Measurements from ENCODE around the gene C16orf96. TPM values are rescaled to one million over a fixed set of nuclear protein-coding genes. Genes with fewer than 3 reads are reported as not detected.
A peak's percentile ranks its signal among the peaks of the same experiment; 100 is the strongest.

C16orf96 gene
- total RNA-seq, 1 experiment from 2014 or later = not detected

- Histone ChIP-seq H3K27ac (no peak overlapping the region), H3K9me3 (replicated peaks) (0 out of 2 replicates have a peak, but pooled peaks cover 4% of the 10 kb centered on the region), H3K4me1 (replicated peaks) (no peaks in the 10 kb centered on the region), H3K27me3 (replicated peaks) (no peaks in the 10 kb centered on the region), H3K4me3 (no peak overlapping the region), H3K36me3 (peaks cover 23% of the 10 kb centered on the region)
- no peak for DNase-seq (ENCODE audit: low read depth in 1 of 2, low spot score in 2 of 2)
These were observed 77.9 kb downstream of the C16orf96 start for GRCh38 chr16:4633910-4634635.

GRCh38 chr16:4634768-4635167, 78.6 kb downstream of the C16orf96 start:
- H3K27me3 ChIP-seq (replicated peaks) = no peaks in the 10 kb centered on the region
- H3K36me3 ChIP-seq = peaks cover 23% of the 10 kb centered on the region
- H3K27ac ChIP-seq = no peak overlapping the region
- H3K4me3 ChIP-seq = no peak overlapping the region
- no peaks in the 10 kb centered on the region for H3K4me1 ChIP-seq (replicated peaks)
- H3K9me3 ChIP-seq (replicated peaks) = 0 out of 2 replicates have a peak, but pooled peaks cover 4% of the 10 kb centered on the region
- DNase-seq (ENCODE audit: low read depth in 1 of 2, low spot score in 2 of 2) = no peak

DNA sequence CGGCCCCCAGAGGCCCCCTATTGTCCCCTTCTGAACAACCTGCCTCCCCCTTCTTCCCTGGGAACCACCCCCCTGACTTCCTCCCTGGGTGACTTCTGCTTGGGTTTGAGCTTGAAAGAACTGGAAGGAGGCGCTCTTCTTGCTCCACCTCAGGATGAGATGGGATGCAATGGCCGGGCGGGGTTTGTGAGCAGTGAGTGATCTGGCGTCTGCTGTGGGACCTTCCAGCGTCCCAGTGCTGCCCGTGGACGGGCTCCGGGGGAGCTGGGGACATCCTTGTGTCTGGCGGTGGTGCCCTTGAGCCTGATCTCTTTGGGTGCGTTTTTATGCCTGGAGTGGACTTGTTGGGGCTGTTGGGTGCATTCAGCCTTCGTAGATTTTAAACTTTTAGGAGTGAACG, 80.1 kb downstream of the C16orf96 start:
- no peak overlapping the region for H3K4me3 ChIP-seq
- peaks cover 21% of the 10 kb centered on the region for H3K36me3 ChIP-seq
- H3K27ac ChIP-seq = no peak overlapping the region
- 0 out of 2 replicates have a peak, but pooled peaks cover 2% of the 10 kb centered on the region for H3K9me3 ChIP-seq (replicated peaks)
- H3K27me3 ChIP-seq (replicated peaks) = no peaks in the 10 kb centered on the region
- peak in 1 of 2 experiments; percentile 42 for DNase-seq (ENCODE audit: low read depth in 1 of 2, low spot score in 2 of 2)
- no peaks in the 10 kb centered on the region for H3K4me1 ChIP-seq (replicated peaks)

DNA sequence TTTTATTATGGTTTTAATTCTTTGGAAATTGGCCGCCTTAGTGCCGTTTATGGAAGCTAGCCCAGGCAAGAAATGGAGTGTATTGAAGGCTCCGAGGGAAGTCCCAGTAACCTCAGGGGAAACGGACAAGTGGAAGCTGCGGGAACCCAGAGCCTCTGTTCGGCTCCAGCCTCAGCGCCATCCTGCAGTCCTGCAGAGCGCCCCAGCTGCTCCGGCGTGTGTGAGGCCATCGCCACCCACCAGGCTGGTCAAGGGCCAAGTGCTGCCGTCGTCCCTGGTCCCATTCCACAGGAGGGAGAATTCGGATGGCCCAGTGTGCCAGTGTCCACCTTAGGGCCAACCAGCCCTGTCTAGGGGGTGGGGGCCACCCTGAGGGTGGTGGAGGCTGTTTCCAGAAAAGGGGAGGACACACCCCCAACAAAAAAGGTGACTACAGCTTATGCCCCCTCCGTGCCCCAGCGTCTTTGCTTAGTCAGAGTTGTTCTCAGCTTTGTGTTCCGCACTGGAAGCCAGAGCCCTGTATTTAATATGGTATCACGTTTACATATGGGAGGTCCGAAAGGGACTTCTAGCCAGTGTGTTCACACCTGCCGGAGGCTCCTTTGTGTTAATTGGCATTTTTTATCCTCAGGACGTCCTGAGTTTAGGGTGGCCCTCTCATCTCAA, 81.5 kb downstream of the C16orf96 start:
- no peak for DNase-seq (ENCODE audit: low read depth in 1 of 2, low spot score in 2 of 2)
- H3K9me3 ChIP-seq (replicated peaks) = no peaks in the 10 kb centered on the region
- H3K27ac ChIP-seq = no peak overlapping the region
- no peak overlapping the region for H3K4me3 ChIP-seq
- no peaks in the 10 kb centered on the region for H3K4me1 ChIP-seq (replicated peaks)
- peaks cover 17% of the 10 kb centered on the region for H3K36me3 ChIP-seq
- H3K27me3 ChIP-seq (replicated peaks) = no peaks in the 10 kb centered on the region

DNA sequence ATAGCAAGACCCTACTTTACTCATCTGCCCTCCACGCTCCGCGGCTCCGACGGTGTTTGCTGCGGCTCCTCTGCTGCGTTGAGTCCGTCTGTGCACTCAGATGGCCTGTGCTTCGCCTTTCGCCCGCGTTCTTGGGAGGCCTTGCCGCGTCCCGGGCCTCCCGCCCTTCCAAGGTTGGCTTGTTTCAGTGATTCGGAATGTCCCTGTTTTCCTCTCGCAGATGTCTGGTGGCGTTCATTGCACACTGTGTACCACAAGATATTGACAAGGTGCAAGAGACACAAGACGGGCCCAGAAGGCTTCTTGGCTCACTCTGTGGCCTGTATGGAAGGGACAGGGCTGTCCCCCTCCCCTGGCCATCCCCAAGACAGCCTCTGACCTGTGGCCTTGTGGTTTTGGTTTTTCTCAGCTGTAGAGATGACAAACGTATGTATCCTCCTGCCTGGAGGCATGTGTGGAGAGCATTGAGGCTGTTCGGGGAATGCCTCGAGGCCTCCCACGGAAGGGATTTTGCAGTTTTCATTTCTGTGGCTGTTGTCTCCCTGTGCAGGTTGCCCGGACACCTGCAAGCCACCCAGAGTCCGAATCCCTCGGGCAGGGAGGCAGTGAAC, 83.9 kb downstream of the C16orf96 start:
- Histone ChIP-seq H3K27ac (no peak overlapping the region), H3K4me3 (no peak overlapping the region), H3K9me3 (replicated peaks) (no peaks in the 10 kb centered on the region), H3K27me3 (replicated peaks) (no peaks in the 10 kb centered on the region), H3K4me1 (replicated peaks) (no peaks in the 10 kb centered on the region), H3K36me3 (peaks cover 9% of the 10 kb centered on the region)
- no peak for DNase-seq (ENCODE audit: low read depth in 1 of 2, low spot score in 2 of 2)

DNA sequence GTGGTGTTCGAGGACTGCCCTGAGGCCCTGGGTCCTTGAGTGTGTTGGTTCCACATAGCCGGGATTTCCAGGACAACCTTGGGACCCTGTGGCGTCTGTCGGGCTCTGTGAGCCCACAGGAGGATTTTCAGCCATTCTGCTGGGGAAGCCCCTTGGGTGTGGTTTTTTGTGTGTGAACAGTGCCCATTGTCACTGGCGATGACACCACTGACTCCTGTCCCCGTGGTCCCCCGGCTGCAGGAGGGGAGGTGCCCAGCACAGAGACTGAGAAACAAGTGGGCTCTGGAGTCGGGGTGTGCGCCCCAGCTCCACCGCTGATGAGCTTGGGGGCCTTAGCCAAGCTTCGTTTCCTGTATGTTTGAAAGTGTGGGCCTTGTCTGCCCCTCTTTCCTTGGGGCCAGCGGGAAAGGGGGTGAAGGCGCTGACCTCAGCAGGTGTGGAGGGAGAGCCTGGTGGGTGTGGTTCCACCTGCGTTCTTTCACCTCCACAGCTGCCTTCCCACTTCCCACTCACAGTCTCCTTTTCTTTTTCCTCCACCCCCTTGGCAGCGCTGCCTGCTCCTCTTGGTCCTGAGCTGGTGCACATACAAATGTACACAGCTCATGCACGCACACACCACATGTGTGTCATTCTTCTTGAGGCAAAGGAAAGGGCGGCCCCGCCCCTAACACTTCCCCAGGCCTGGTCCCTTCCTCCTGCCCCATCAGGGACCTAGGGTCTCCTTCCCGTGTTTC, 84.6 kb downstream of the C16orf96 start:
- H3K4me1 ChIP-seq (replicated peaks) = no peaks in the 10 kb centered on the region
- H3K9me3 ChIP-seq (replicated peaks) = no peaks in the 10 kb centered on the region
- no peaks in the 10 kb centered on the region for H3K27me3 ChIP-seq (replicated peaks)
- no peak overlapping the region for H3K27ac ChIP-seq
- no peak for DNase-seq (ENCODE audit: low read depth in 1 of 2, low spot score in 2 of 2)
- H3K36me3 ChIP-seq = peaks cover 8% of the 10 kb centered on the region
- no peak overlapping the region for H3K4me3 ChIP-seq

GRCh38 chr16:4641306-4641687, 85.2 kb downstream of the C16orf96 start:
- H3K36me3 ChIP-seq = peaks cover 8% of the 10 kb centered on the region
- no peaks in the 10 kb centered on the region for H3K9me3 ChIP-seq (replicated peaks)
- no peak overlapping the region for H3K27ac ChIP-seq
- DNase-seq (ENCODE audit: low read depth in 1 of 2, low spot score in 2 of 2) = no peak
- no peaks in the 10 kb centered on the region for H3K4me1 ChIP-seq (replicated peaks)
- H3K27me3 ChIP-seq (replicated peaks) = no peaks in the 10 kb centered on the region
- H3K4me3 ChIP-seq = no peak overlapping the region

- Histone ChIP-seq H3K4me3 (no peak overlapping the region), H3K27ac (no peak overlapping the region), H3K27me3 (replicated peaks) (no peaks in the 10 kb centered on the region), H3K9me3 (replicated peaks) (no peaks in the 10 kb centered on the region), H3K4me1 (replicated peaks) (no peaks in the 10 kb centered on the region), H3K36me3 (peaks cover 13% of the 10 kb centered on the region)
- no peak for DNase-seq (ENCODE audit: low read depth in 1 of 2, low spot score in 2 of 2)
These were observed 85.8 kb downstream of the C16orf96 start for GRCh38 chr16:4641895-4642294.

DNA sequence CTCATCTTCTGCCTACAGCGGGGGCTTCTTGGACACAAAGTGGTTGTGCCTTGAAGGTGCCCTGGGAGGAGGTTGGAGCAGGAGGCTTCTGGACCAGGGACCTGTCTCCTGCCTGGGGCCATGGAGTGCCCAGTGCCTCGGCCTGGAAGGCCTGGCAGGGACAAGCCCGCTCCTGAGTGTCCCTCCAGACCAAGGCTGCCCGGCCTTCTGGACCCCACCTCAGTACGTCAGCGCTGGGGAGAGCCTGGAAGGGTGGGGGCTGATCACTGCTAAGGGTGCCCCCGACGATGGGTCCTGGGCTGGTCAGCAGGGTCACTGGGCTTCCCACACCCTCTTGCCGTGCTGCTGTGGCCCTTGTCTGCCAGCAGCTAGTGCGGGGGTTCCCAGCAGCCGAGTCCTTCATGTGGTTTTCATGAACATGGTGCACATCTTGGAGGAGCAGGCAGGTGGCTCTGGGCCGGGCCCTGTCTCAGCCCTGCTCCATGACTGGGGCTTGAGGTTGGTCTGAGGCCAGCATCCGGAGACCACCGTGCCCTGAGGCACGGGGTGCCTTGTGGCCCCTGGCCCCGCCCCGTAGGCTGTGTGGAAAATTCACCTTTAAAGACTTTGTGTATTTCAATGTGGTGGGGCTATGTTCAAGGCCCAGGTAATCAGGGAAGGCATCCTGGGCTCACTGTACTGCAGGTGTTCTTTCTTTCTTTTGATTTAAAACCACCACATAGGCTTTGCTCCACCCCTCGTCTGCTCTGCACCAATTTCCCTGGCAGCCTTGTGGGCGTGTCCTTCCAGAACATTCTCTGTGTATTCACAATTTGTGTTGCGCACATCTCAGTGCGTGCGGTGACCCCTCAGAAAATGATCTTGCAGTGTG, 90.9 kb downstream of the C16orf96 start:
- no peak for DNase-seq (ENCODE audit: low read depth in 1 of 2, low spot score in 2 of 2)
- Histone ChIP-seq H3K4me3 (no peak overlapping the region), H3K27ac (no peak overlapping the region), H3K27me3 (replicated peaks) (no peaks in the 10 kb centered on the region), H3K4me1 (replicated peaks) (no peaks in the 10 kb centered on the region), H3K9me3 (replicated peaks) (no peaks in the 10 kb centered on the region), H3K36me3 (peaks cover 39% of the 10 kb centered on the region)

DNA sequence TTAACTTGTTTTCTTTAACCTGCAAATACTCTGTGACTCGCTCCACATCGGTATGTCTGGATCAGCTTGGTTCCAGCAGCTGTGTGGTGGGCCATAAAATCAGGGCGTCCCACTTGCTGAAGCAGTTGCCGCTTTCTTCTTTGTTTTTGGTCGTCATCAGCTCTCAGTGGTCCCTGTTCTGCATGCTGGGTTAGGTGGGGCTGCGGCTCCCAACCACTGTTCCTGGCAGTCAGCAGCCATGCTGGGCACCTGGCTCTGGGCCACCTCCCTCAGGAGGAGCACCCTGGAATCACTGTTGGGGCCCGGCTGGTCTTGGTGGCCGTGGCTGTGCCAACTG, 91.5 kb downstream of the C16orf96 start:
- H3K27me3 ChIP-seq (replicated peaks) = no peaks in the 10 kb centered on the region
- no peak overlapping the region for H3K4me3 ChIP-seq
- H3K4me1 ChIP-seq (replicated peaks) = no peaks in the 10 kb centered on the region
- no peaks in the 10 kb centered on the region for H3K9me3 ChIP-seq (replicated peaks)
- DNase-seq (ENCODE audit: low read depth in 1 of 2, low spot score in 2 of 2) = no peak
- no peak overlapping the region for H3K27ac ChIP-seq
- peaks cover 45% of the 10 kb centered on the region for H3K36me3 ChIP-seq

DNA sequence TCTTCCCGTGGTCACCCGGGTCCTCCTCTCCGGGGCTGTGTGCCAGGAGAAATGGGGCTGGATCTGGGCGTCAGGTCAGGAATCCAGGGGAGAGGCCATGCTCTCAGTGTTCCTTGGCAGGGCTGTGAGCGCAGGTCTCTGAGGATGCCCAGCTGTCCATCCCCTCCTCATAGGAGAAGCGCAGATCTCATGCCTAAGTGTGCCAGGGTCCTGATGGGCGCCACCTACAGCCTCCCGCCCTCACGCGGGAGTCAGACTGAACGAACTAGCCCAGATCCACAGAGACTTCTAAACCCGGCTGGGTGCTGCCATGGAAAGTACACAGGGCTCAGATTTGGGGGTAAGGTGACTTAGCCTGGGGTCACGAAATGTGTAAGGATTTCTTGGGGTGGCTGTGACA, 92.8 kb downstream of the C16orf96 start:
- no peak for DNase-seq (ENCODE audit: low read depth in 1 of 2, low spot score in 2 of 2)
- no peak overlapping the region for H3K27ac ChIP-seq
- no peak overlapping the region for H3K4me3 ChIP-seq
- no peaks in the 10 kb centered on the region for H3K9me3 ChIP-seq (replicated peaks)
- H3K36me3 ChIP-seq = peaks cover 55% of the 10 kb centered on the region
- no peaks in the 10 kb centered on the region for H3K4me1 ChIP-seq (replicated peaks)
- no peaks in the 10 kb centered on the region for H3K27me3 ChIP-seq (replicated peaks)

DNA sequence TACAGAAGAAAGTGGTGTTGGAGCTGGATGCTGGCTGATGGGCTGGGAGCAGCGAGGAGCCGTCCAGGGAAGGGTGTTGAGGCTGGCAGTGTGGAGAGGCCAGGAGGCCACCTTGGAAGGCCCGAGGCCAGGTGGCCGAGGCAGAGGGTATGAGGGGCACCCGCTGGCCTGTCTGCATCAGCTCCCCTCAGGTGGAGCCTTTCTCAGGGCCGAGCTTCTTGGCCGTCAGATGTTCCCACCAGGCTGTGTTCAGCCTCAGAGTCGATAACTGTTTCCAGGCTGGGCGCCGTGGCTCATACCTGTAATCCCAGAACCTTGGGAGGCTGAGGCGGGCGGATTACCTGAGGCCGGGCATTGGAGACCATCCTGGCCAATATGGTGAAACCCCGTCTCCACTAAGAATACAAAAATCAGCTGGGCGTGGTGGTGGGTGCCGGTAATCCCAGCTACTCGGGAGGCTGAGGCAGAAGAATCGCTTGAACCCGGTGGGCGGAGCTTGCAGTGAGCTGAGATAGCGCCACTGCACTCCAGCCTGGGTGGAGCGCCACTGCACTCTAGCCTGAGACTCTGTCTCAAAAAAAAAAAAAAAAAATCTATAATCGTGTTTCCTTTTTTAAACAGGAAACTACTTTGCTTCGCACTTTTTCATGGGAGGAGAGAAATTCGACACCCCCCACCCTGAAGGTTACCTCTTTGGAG, 93.8 kb downstream of the C16orf96 start:
- Histone ChIP-seq H3K36me3 (peaks cover 63% of the 10 kb centered on the region), H3K27me3 (replicated peaks) (no peaks in the 10 kb centered on the region), H3K4me1 (replicated peaks) (no peaks in the 10 kb centered on the region), H3K4me3 (no peak overlapping the region), H3K9me3 (replicated peaks) (no peaks in the 10 kb centered on the region), H3K27ac (no peak overlapping the region)
- DNase-seq (ENCODE audit: low read depth in 1 of 2, low spot score in 2 of 2) = no peak
